ENCODE data around the gene DYDC1. TPM values are rescaled to one million over a fixed set of nuclear protein-coding genes. Genes with fewer than 3 reads are reported as not detected.

DYDC1 gene
- total RNA-seq, 2 donors from 2014 or later, result not detected

DNA sequence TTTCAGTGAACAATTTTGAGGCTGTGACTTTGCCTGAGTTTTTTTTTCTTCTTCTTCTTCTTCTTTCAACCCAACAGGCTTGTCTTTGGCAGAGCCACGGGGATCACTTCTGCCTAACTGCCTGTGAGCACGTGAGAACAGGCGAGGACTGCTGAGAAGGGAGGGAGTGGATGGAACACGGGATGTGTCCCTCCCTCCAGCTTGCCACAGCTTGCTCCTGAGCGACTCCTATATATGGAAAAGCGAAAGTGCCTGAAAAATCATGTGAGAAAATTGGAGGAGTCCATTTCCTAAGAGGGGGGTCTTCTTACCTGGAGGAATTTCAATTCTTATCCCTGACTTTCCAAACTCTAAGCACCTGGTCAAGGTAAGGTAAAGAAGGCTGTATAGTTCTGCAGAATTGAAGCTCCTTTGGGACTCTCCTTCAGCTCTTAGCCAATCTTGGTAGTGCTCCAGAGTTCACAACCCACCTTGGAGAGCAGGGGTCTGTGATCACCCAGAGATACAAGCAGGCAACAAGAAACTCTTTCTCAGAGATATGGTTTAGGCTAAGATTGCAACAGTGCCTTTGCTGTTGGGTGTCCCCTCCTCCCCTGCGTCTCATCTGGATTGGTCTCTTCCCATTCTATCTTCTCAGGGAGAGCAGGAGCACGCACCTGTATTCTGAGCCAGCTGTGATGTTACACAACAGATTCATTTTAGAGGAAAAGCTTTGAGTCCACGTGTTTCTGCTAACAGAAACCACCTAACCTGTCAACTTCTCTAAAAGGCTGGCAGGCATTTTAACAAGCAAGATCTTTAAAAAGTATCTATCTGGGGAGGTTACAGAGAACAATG lies 66.9 kb downstream of the DYDC1 start, which contains the start of gene MAT1A:
Gene MAT1A, minus strand, starts transcription at position 208 of the 837 bp plus-strand sequence. CDS start 235 bp downstream, outside the sequence.
- ATAC-seq, result no peak
- H3K9me3 ChIP-seq (ENCODE audit: control insufficient read depth, low read length, poor library complexity, severe bottlenecking), result no peaks in the 10 kb centered on the region
- H3K4me3 Mint-ChIP-seq, result no peak within 1 kb of the TSS
- DNase-seq, result no peak
- peaks cover 63% of the 10 kb centered on the region for H3K27me3 Mint-ChIP-seq
- H3K36me3 Mint-ChIP-seq (ENCODE audit: low read depth), result peaks cover 2% of the 10 kb centered on the region
- H3K27ac Mint-ChIP-seq, result no peak within 1 kb of the TSS
- peaks cover 2% of the 10 kb centered on the region for H3K4me1 Mint-ChIP-seq

DNA sequence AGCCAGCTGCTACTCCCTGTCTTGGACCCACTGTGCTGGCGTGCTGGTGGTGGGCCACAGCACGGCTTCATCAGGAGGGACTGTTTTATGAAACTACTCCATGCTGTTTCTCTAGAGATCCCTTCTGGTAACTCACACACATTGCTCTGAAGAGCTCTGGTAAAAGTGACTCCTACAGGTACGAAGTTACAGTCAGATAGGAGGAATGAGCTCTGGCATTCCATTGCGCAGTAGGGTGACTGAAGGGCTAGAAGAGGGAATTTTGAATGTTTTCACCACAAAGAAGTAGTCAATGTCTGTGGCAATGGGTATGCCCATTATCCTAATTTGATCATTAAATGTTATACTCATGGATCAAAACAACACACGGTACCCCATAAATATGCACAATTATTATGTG lies 67.7 kb downstream of the DYDC1 start:
- Mint-ChIP-seq H3K4me1 (peaks cover 2% of the 10 kb centered on the region), H3K36me3 (ENCODE audit: low read depth) (peaks cover 2% of the 10 kb centered on the region), H3K4me3 (no peak overlapping the region), H3K27ac (no peak overlapping the region), H3K27me3 (peaks cover 59% of the 10 kb centered on the region)
- H3K9me3 ChIP-seq (ENCODE audit: control insufficient read depth, low read length, poor library complexity, severe bottlenecking), result no peaks in the 10 kb centered on the region
- ATAC-seq, result no peak
- no peak for DNase-seq

Other genes starting within 250 kb of the DYDC1 start
- not detected for gene PLAC9, start 224.0 kb downstream of the DYDC1 start, total RNA-seq
- gene ANXA11, start 151.2 kb downstream of the DYDC1 start, total RNA-seq, result 100 to 1,000 TPM; 199 to 209 TPM
- gene MAT1A, start 67.1 kb downstream of the DYDC1 start, total RNA-seq, result not detected
- not detected for gene DYDC2, start within 50 bp of the DYDC1 start, total RNA-seq
- 1 to 10 TPM in 1 of 2 donors, under 1 TPM in 1; 0.94 to 1.5 TPM for gene PRXL2A, start 51.8 kb upstream of the DYDC1 start, total RNA-seq
- 100 to 1,000 TPM; 118 to 139 TPM for gene TSPAN14, start 97.6 kb upstream of the DYDC1 start, total RNA-seq
- gene SH2D4B, start 181.1 kb upstream of the DYDC1 start, total RNA-seq, result under 1 TPM; 0.18 to 0.30 TPM

Measured in T-helper 17 cell (primary cell).